DND-41 (cell line): Measurements from ENCODE around the gene RPH3AL.

Experiments
- ATAC-seq: fragments of 200-7000 bp; cut with Tn5 transposase; 3 replicates; pipeline ENCODE4 v1.9.1; 2021; ENCODE audit warnings: low read depth; ENCODE audit not compliant: insufficient read depth
- DNase-seq: peaks from one replicate; pipeline ENCODE4 v3.0.0-alpha.2; 2020
- H2AFZ ChIP-seq: 2 replicates; pipeline ENCODE4 v1.6.0; 2012; ENCODE audit warnings: low read depth, low read length
- H3K27ac ChIP-seq: 2 replicates; pipeline ENCODE4 v1.5.1; 2012; ENCODE audit warnings: low read length, inconsistent platforms
- H3K27me3 ChIP-seq: fragments of 200-600 bp; sonication (generic); 2 replicates; pipeline ENCODE4 v1.6.0; 2012; ENCODE audit warnings: low read length, mild to moderate bottlenecking, inconsistent platforms; ENCODE audit not compliant: insufficient read depth, poor library complexity
- H3K36me3 ChIP-seq: 2 replicates; pipeline ENCODE4 v1.5.1; 2012; ENCODE audit warnings: low read length, inconsistent platforms; ENCODE audit not compliant: insufficient read depth
- H3K4me1 ChIP-seq: 2 replicates; pipeline ENCODE4 v1.5.1; 2012; ENCODE audit warnings: mild to moderate bottlenecking, low read length; ENCODE audit not compliant: insufficient read depth
- H3K4me2 ChIP-seq: 2 replicates; pipeline ENCODE4 v1.6.0; 2012; ENCODE audit warnings: mild to moderate bottlenecking, moderate library complexity, low read length, inconsistent platforms; ENCODE audit not compliant: insufficient read depth
- H3K4me3 ChIP-seq, 2 experiments: fragments of 200-600 bp in 1 of 2; shearing (Covaris generic) in 1 of 2; 2 replicates each; pipeline ENCODE4 v1.5.1; 2012 to 2016; ENCODE audit warnings: inconsistent platforms in 2 of 2, low read length in 2 of 2, mild to moderate bottlenecking in 2 of 2, low read depth in 1 of 2, moderate library complexity in 1 of 2
- H3K79me2 ChIP-seq: 2 replicates; pipeline ENCODE4 v1.6.0; 2012; ENCODE audit warnings: low read length, inconsistent platforms; ENCODE audit not compliant: insufficient read depth
- H3K9ac ChIP-seq: 2 replicates; pipeline ENCODE4 v1.6.0; 2012; ENCODE audit warnings: low read depth, mild to moderate bottlenecking, inconsistent platforms, low read length, moderate library complexity
- H3K9me3 ChIP-seq: 2 replicates; pipeline ENCODE4 v1.5.1; 2012; ENCODE audit warnings: low read length, moderate library complexity, mild to moderate bottlenecking, inconsistent platforms; ENCODE audit not compliant: insufficient read depth, severe bottlenecking
- H4K20me1 ChIP-seq: 2 replicates; pipeline ENCODE4 v1.6.0; 2012; ENCODE audit warnings: low read length; ENCODE audit not compliant: insufficient read depth
- EZH2 ChIP-seq: IDR thresholded peaks from 3 replicates; pipeline ENCODE4 v1.6.1; 2012; ENCODE audit warnings: borderline replicate concordance, low read depth, mild to moderate bottlenecking, moderate library complexity, low read length, inconsistent platforms; ENCODE audit not compliant: severe bottlenecking
- TF ChIP-seq, protein P1 (sequence below): IDR thresholded peaks from 2 replicates; pipeline ENCODE4 v1.5.1; 2012; ENCODE audit warnings: borderline replicate concordance, low read length, moderate library complexity, mild to moderate bottlenecking; ENCODE audit not compliant: poor library complexity, severe bottlenecking; ENCODE audit errors: extremely low read depth

Gene RPH3AL

GRCh38 chr17:347309-347899 is 5.2 kb downstream of the RPH3AL start:
- no peak overlapping the region for H2AFZ ChIP-seq
- no peaks in the 10 kb centered on the region for H3K4me1 ChIP-seq
- H3K27ac ChIP-seq = no peak overlapping the region
- no peak overlapping the region for H3K4me2 ChIP-seq
- no peak for ATAC-seq
- no peaks in the 10 kb centered on the region for H3K79me2 ChIP-seq
- no peaks in the 10 kb centered on the region for H3K9me3 ChIP-seq
- no peaks in the 10 kb centered on the region for H3K36me3 ChIP-seq
- TF ChIP-seq, protein P1, sequence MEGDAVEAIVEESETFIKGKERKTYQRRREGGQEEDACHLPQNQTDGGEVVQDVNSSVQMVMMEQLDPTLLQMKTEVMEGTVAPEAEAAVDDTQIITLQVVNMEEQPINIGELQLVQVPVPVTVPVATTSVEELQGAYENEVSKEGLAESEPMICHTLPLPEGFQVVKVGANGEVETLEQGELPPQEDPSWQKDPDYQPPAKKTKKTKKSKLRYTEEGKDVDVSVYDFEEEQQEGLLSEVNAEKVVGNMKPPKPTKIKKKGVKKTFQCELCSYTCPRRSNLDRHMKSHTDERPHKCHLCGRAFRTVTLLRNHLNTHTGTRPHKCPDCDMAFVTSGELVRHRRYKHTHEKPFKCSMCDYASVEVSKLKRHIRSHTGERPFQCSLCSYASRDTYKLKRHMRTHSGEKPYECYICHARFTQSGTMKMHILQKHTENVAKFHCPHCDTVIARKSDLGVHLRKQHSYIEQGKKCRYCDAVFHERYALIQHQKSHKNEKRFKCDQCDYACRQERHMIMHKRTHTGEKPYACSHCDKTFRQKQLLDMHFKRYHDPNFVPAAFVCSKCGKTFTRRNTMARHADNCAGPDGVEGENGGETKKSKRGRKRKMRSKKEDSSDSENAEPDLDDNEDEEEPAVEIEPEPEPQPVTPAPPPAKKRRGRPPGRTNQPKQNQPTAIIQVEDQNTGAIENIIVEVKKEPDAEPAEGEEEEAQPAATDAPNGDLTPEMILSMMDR = no peak
- no peak for TF ChIP-seq EZH2
- H3K27me3 ChIP-seq = peaks cover 12% of the 10 kb centered on the region
- H3K4me3 ChIP-seq = no peak overlapping the region
- no peak for DNase-seq
- H4K20me1 ChIP-seq = no peaks in the 10 kb centered on the region
- H3K9ac ChIP-seq = no peak overlapping the region

DNA sequence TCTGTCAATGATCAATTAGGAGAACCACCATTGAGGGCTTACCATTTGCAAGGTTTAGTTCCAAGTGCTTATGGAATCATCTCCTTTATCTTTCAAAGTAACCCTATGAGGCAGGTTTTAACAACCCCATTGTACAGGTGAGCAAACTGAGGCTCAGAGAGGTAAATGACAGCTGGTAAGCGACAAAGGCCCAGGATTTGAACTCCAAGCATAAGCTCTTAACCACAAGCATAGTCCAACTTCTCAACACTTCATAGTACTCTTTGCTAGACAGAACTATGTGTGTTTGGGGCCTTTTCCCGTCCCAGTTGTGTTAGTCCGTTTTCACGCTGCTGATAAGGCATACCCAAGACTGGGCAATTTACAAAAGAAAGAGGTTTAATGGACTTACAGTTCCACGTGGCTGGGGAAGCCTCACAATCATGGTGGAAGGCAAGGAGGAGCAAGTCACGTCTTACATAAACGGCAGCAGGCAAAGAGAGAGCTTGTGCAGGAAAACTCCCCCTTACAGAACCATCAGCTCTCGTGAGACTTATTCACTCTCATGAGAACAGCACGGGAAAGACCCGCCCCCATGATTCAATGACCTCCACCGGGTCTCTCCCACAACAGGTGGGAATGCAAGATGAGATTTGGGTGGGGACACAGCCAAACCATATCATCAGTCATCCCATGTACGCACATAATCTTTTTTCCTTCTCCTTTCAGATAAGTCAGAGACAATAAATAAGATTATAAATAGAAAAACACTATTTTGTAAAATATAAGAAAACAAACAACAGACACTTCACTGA is 6.4 kb downstream of the RPH3AL start:
- Histone ChIP-seq H3K4me1 (no peaks in the 10 kb centered on the region), H4K20me1 (no peaks in the 10 kb centered on the region), H3K27ac (no peak overlapping the region), H3K9me3 (no peaks in the 10 kb centered on the region), H3K4me2 (no peak overlapping the region), H3K9ac (no peak overlapping the region), H3K36me3 (no peaks in the 10 kb centered on the region), H3K4me3 (no peak overlapping the region), H2AFZ (no peak overlapping the region), H3K79me2 (no peaks in the 10 kb centered on the region), H3K27me3 (peaks cover 13% of the 10 kb centered on the region)
- no peak for DNase-seq
- no peak for ATAC-seq
- TF ChIP-seq EZH2 = no peak
- TF ChIP-seq, protein P1 = no peak

GRCh38 chr17:345261-345660 is 7.3 kb downstream of the RPH3AL start:
- Histone ChIP-seq H2AFZ (no peak overlapping the region), H3K9ac (no peak overlapping the region), H3K4me1 (no peaks in the 10 kb centered on the region), H4K20me1 (no peaks in the 10 kb centered on the region), H3K9me3 (no peaks in the 10 kb centered on the region), H3K4me3 (no peak overlapping the region), H3K27ac (no peak overlapping the region), H3K36me3 (no peaks in the 10 kb centered on the region), H3K4me2 (no peak overlapping the region), H3K79me2 (no peaks in the 10 kb centered on the region), H3K27me3 (peaks cover 13% of the 10 kb centered on the region)
- TF ChIP-seq, protein P1 = no peak
- TF ChIP-seq EZH2 = no peak
- no peak for ATAC-seq
- DNase-seq = no peak
